Spleen (tissue), 11 donors: ENCODE data around the gene FA2H. TPM values are rescaled to one million over a fixed set of nuclear protein-coding genes. Genes with fewer than 3 reads are reported as not detected.
"Not testable (repeated sequence)": the region's sequence is repeated elsewhere in the genome, so short reads cannot be mapped to it uniquely, and the experiment has no call there.

Experiments used
- DNase-seq: peaks from one replicate; pipeline ENCODE4 v3.0.0-alpha.2; 2020
- H3K27ac ChIP-seq, 8 donors: fragments of 200-600 bp; sonication (generic) in 7 of 8; 1 replicate in 4 of 8; 2 replicates in 4 of 8; pipeline versions ENCODE4 v1.5.0 to v1.8.0; 2016 to 2021; ENCODE audit warnings: inconsistent platforms in 4 of 8, mild to moderate bottlenecking in 4 of 8, moderate library complexity in 1 of 8
- H3K27me3 ChIP-seq, 7 donors: fragments of 200-600 bp; sonication (generic) in 6 of 7; replicated peaks in 1 of 7; 1 replicate in 4 of 7; 2 replicates in 3 of 7; pipeline versions ENCODE4 v1.5.0 to v1.8.0; 2016 to 2021; ENCODE audit warnings: inconsistent platforms in 3 of 7, mild to moderate bottlenecking in 1 of 7
- H3K36me3 ChIP-seq, 6 donors: fragments of 200-600 bp; sonication (generic) in 5 of 6; 1 replicate in 4 of 6; 2 replicates in 2 of 6; pipeline versions ENCODE4 v1.5.0 to v1.8.0; 2016 to 2021; ENCODE audit warnings: inconsistent platforms in 2 of 6
- H3K4me1 ChIP-seq, 6 donors: fragments of 200-600 bp; sonication (generic) in 5 of 6; 1 replicate in 3 of 6; 2 replicates in 3 of 6; pipeline versions ENCODE4 v1.5.0 to v1.8.0; 2016 to 2021; ENCODE audit warnings: inconsistent platforms in 3 of 6
- H3K4me3 ChIP-seq, 8 donors: fragments of 200-600 bp; sonication (generic) in 7 of 8; 1 replicate in 4 of 8; 2 replicates in 4 of 8; pipeline versions ENCODE4 v1.5.0 to v1.8.0; 2016 to 2021; ENCODE audit warnings: inconsistent platforms in 4 of 8, mild to moderate bottlenecking in 4 of 8, moderate library complexity in 2 of 8
- H3K9me3 ChIP-seq, 8 donors: fragments of 200-600 bp; sonication (generic) in 7 of 8; 1 replicate in 4 of 8; 2 replicates in 4 of 8; pipeline versions ENCODE4 v1.5.0 to v1.8.0; 2016 to 2021; ENCODE audit warnings: inconsistent platforms in 4 of 8
- CTCF ChIP-seq, 11 experiments: fragments of 200-600 bp in 7 of 11; fragments of 450-650 bp in 4 of 11; sonication (generic) in 4 of 11; IDR thresholded peaks in 8 of 11; conservative IDR thresholded peaks in 3 of 11; 1 replicate in 7 of 11; 2 replicates in 4 of 11; pipeline versions ENCODE4 v1.4.0 to v1.8.0; 2016 to 2021; ENCODE audit warnings: antibody characterized with exemption in 11 of 11, inconsistent platforms in 4 of 11, mild to moderate bottlenecking in 1 of 11
- POLR2A ChIP-seq, 3 donors: fragments of 450-650 bp; IDR thresholded peaks; one replicate each; pipeline ENCODE4 v1.5.1; 2017; ENCODE audit warnings: antibody characterized with exemption in 3 of 3, mild to moderate bottlenecking in 1 of 3
- POLR2AphosphoS5 ChIP-seq, 3 donors: sonication (generic); formaldehyde crosslinking; IDR thresholded peaks; one replicate each; pipeline ENCODE4 v1.5.1; 2017; ENCODE audit warnings: antibody characterized with exemption in 3 of 3
- WGBS, 5 donors: extraction: QIAGEN DNeasy Blood & Tissue Kit in 3 of 5; methylation state at CpG; one replicate each; pipeline versions ENCODE4 v1.1.5 to v1.1.7; 2013 to 2018; 5-methylcytosine and 5-hydroxymethylcytosine counted together
- intact Hi-C: fragments of 100-400 bp; cut with DNase I; formaldehyde crosslinking; loops from one replicate; pipeline ENCODE4 v1.15.0; 2023; ENCODE audit warnings: low total_unique reads
- polyA plus RNA-seq, 3 donors: library from polyadenylated mRNA; stranded (reverse); fragments of 200-250 nt; gene quantifications; one replicate each; pipeline ENCODE4 v1.2.1, GENCODE V29; 2013
- total RNA-seq, 7 donors: library from RNA; depleted of rRNA in 3 of 7; stranded (reverse); fragments of >200 nt in 3 of 7; fragmentation: NEBNext Ultra II Directional in 4 of 7; extraction: Animal tissue kit (Norgen Biotek cat#: 25700) in 4 of 7; gene quantifications; one replicate each; pipeline versions ENCODE4 v1.1.0 to v1.2.1, GENCODE V29; 2016 to 2021
- donor health status: healthy with polysubstance abuse.
- donor health status: DM: no; HTN: no; CAD: no; lungs with moderate emphysema.
- donor health status: DM: no; HTN: no; CAD: no.
- donor health status: Bipolar disorder and iron deficiency.
- donor health status: healthy.
- donor health status: DM: no; HTN: no; CAD: no.
- donor health status: DM: yes; HTN: yes; CAD: no.

Gene FA2H
- total and polyA plus RNA-seq, 10 donors = 0.23 to 2.6 (median 0.59) TPM

- H3K36me3 ChIP-seq = no peaks in the 10 kb centered on the region
- no peaks in the 10 kb centered on the region for H3K4me1 ChIP-seq
- DNase-seq = no peak
- H3K9me3 ChIP-seq = peaks cover 0 to 19% (median under 1%) of the 10 kb centered on the region in 8 donors
- peaks cover 0 to 40% (median 0%) of the 10 kb centered on the region in 7 donors for H3K27me3 ChIP-seq
- 82 to 98% (median 93%) methylated on average over 1 of the region's 1 CpG for WGBS, 5 donors
- TF ChIP-seq POLR2A (IDR thresholded peaks at IDR 0.05) = no peak
- no peak for TF ChIP-seq CTCF (IDR thresholded peaks at IDR 0.05 in 8 of 11, conservative IDR thresholded peaks at IDR 0.05 in 3 of 11)
- no peak for TF ChIP-seq POLR2AphosphoS5 (IDR thresholded peaks at IDR 0.05)
- intact Hi-C loops = no loop called here
- H3K4me3 ChIP-seq = no peak overlapping the region
- no peak overlapping the region for H3K27ac ChIP-seq
Measured at GRCh38 chr16:74792225-74792624, 17.6 kb upstream of the FA2H start.

DNA sequence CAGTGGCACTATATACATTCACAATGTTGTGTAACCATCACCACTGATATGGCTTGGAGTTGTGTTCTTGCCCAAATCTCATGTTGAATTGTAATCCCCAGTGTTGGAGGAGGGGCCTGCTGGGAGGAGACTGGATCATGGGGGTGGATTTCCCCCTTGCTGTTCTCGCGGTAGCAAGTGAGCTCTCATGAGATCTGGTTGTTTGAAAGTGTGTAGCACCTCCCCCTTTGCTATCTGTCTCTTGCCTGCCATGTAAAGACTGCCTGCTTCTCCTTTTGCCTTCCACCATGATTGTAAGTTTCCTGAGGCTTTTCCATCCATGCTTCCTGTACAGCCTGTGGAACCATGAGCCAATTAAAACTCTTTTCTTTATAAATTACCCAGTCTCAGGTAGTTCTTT lies 17.1 kb upstream of the FA2H start:
- peaks cover 0 to 40% (median 0%) of the 10 kb centered on the region in 7 donors for H3K27me3 ChIP-seq
- H3K36me3 ChIP-seq, H3K27ac ChIP-seq, intact Hi-C loops, DNase-seq, H3K4me1 ChIP-seq, H3K4me3 ChIP-seq: not testable (repeated sequence)
- H3K9me3 ChIP-seq = peaks cover 0 to 19% (median 0%) of the 10 kb centered on the region in 8 donors
- WGBS, 5 donors = 82 to 97% (median 91%) methylated on average over 2 of the region's 2 CpGs

DNA sequence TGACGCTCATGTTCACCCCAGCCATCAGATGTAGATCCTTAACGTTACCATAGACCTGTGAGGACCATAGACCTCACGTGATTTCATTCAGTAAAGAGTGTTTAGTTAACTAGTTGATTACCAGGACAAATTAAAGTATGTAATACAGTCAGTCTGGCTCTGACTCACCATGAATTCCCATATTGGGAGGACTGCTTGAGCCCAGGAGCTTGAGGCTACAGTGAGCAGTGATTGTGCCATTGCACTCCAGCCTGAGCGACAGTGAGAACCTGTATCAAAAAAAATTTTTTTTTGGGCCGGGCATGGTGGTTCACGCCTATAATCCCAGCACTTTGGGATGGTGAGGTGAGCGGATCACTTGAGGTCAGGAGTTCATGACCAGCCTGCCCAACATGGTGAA lies 13.5 kb upstream of the FA2H start:
- Histone ChIP-seq H3K9me3 (peaks cover 0 to 19% (median 0%) of the 10 kb centered on the region in 8 donors), H3K36me3 (no peaks in the 10 kb centered on the region), H3K4me3 (no peak overlapping the region), H3K27me3 (peaks cover 0 to 16% (median 0%) of the 10 kb centered on the region in 7 donors), H3K27ac (no peak overlapping the region), H3K4me1 (no peaks in the 10 kb centered on the region)
- WGBS, 5 donors = 74 to 82% (median 77%) methylated on average over 7 of the region's 7 CpGs
- no peak for DNase-seq
- intact Hi-C loops = no loop called here
- TF ChIP-seq CTCF (IDR thresholded peaks at IDR 0.05 in 8 of 11, conservative IDR thresholded peaks at IDR 0.05 in 3 of 11) = no peak
- no peak for TF ChIP-seq POLR2A (IDR thresholded peaks at IDR 0.05)
- no peak for TF ChIP-seq POLR2AphosphoS5 (IDR thresholded peaks at IDR 0.05)

DNA sequence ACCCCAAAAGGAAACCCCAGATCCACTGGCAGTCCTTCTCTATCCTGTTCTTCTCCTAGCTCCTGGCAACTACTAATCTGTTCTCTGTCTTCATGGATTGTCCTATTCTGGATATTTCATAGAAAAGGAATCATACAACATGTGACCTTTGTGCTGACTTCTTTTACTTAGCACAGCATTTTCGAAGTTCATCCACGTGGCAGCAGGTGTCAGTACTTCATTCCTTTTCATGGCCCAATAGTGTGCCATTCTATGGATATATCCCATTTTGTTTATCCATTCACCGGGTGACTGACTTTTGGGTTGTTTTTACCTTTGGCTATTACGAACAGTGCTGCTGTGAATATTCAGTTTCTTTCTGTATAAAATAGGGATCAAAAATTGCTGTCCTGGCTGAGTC lies 10.4 kb upstream of the FA2H start:
- no peak overlapping the region for H3K4me3 ChIP-seq
- TF ChIP-seq POLR2A (IDR thresholded peaks at IDR 0.05) = no peak
- TF ChIP-seq POLR2AphosphoS5 (IDR thresholded peaks at IDR 0.05) = no peak
- TF ChIP-seq CTCF (IDR thresholded peaks at IDR 0.05 in 8 of 11, conservative IDR thresholded peaks at IDR 0.05 in 3 of 11) = no peak
- H3K4me1 ChIP-seq = no peaks in the 10 kb centered on the region
- 76 to 86% (median 80%) methylated on average over 4 of the region's 4 CpGs for WGBS, 5 donors
- H3K27me3 ChIP-seq = peaks cover 0 to 7% (median 0%) of the 10 kb centered on the region in 7 donors
- no peaks in the 10 kb centered on the region for H3K36me3 ChIP-seq
- no peak for DNase-seq
- H3K9me3 ChIP-seq = no peaks in the 10 kb centered on the region
- H3K27ac ChIP-seq = no peak overlapping the region
- intact Hi-C loops = no loop called here

DNA sequence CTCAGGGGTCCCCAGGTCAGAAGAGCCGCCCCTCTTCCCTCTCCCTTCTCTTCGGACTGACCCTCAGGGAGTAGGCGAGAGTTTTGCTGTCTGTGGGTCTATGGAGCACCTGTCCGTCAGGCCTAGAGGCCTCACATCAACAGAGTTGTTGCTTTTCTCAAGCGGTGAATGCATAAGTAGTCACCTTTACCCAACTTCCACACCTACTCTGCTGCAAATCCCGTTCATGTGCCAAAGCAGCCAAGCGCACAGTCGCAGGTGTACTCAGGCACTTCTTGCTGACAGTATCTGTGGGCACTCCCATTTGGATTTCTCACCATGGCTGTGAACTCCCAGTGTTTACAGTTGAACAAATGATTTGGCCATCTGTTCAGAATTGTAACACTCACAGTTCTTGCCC lies 4.0 kb upstream of the FA2H start:
- TF ChIP-seq POLR2A (IDR thresholded peaks at IDR 0.05) (no peak), POLR2AphosphoS5 (IDR thresholded peaks at IDR 0.05) (no peak), CTCF (IDR thresholded peaks at IDR 0.05 in 8 of 11, conservative IDR thresholded peaks at IDR 0.05 in 3 of 11) (no peak)
- peaks cover 0 to 18% (median 17%) of the 10 kb centered on the region in 6 donors for H3K4me1 ChIP-seq
- no peaks in the 10 kb centered on the region for H3K36me3 ChIP-seq
- H3K27me3 ChIP-seq = peaks cover 0 to 32% (median 16%) of the 10 kb centered on the region in 7 donors
- no peak for DNase-seq
- no peak overlapping the region for H3K4me3 ChIP-seq
- intact Hi-C loops = no loop called here
- 86 to 92% (median 89%) methylated on average over 8 of the region's 8 CpGs for WGBS, 5 donors
- H3K9me3 ChIP-seq = no peaks in the 10 kb centered on the region
- no peak overlapping the region for H3K27ac ChIP-seq
